Loucy (cell line): ENCODE results near the gene PRKCE.

Experiments used
- H2AFZ ChIP-seq: fragments of 200-600 bp; sonication (generic); 2 replicates; pipeline ENCODE4 v1.6.0; 2016; ENCODE audit warnings: antibody characterized with exemption, mild to moderate bottlenecking, low read length, moderate library complexity
- H3F3A ChIP-seq: fragments of 200-600 bp; 2 replicates; pipeline ENCODE4 v1.6.0; 2016; ENCODE audit warnings: antibody characterized with exemption, low read depth, mild to moderate bottlenecking
- H3K27me3 ChIP-seq: fragments of 200-600 bp; sonication (generic); 2 replicates; pipeline ENCODE4 v1.6.1; 2014; ENCODE audit warnings: low read length, mild to moderate bottlenecking; ENCODE audit not compliant: insufficient read depth, poor library complexity, severe bottlenecking
- H3K36me3 ChIP-seq: fragments of 200-600 bp; sonication (generic); 2 replicates; pipeline ENCODE4 v1.6.1; 2016; ENCODE audit warnings: low read length; ENCODE audit not compliant: insufficient read depth
- H3K4me1 ChIP-seq: fragments of 200-600 bp; sonication (generic); 2 replicates; pipeline ENCODE4 v1.5.1; 2014; ENCODE audit warnings: low read length, mild to moderate bottlenecking; ENCODE audit not compliant: insufficient read depth, poor library complexity, severe bottlenecking
- H3K4me2 ChIP-seq: fragments of 200-600 bp; sonication (generic); 2 replicates; pipeline ENCODE4 v1.6.0; 2014; ENCODE audit warnings: antibody characterized with exemption, low read length, low read depth, mild to moderate bottlenecking; ENCODE audit not compliant: poor library complexity, severe bottlenecking
- H3K4me3 ChIP-seq: fragments of 200-600 bp; sonication (generic); 2 replicates; pipeline ENCODE4 v1.5.1; 2014; ENCODE audit warnings: low read length, mild to moderate bottlenecking, mixed read lengths; ENCODE audit not compliant: poor library complexity, severe bottlenecking
- H3K79me2 ChIP-seq: fragments of 200-600 bp; sonication (generic); 2 replicates; pipeline ENCODE4 v1.6.1; 2014; ENCODE audit warnings: low read length; ENCODE audit not compliant: insufficient read depth
- H3K9ac ChIP-seq: fragments of 200-600 bp; sonication (generic); 2 replicates; pipeline ENCODE4 v1.6.0; 2014; ENCODE audit warnings: mild to moderate bottlenecking, low read depth, low read length, moderate library complexity; ENCODE audit not compliant: poor library complexity, severe bottlenecking
- H3K9me2 ChIP-seq: fragments of 200-600 bp; sonication (generic); replicated peaks from 2 replicates; pipeline ENCODE4 v1.6.1; 2016; ENCODE audit warnings: low read depth, low read length, mixed read lengths
- H3K9me3 ChIP-seq: fragments of 200-600 bp; sonication (generic); 2 replicates; pipeline ENCODE4 v1.6.1; 2014; ENCODE audit warnings: mild to moderate bottlenecking, antibody characterized with exemption, low read length, low read depth; ENCODE audit not compliant: insufficient read depth
- H4K20me1 ChIP-seq: fragments of 200-600 bp; sonication (generic); 2 replicates; pipeline ENCODE4 v1.6.0; 2014; ENCODE audit warnings: antibody characterized with exemption, low read length, mild to moderate bottlenecking; ENCODE audit not compliant: insufficient read depth, poor library complexity, severe bottlenecking
- CTCF ChIP-seq: fragments of 200-600 bp; sonication (generic); conservative IDR thresholded peaks from 2 replicates; pipeline ENCODE4 v1.5.1; 2014; ENCODE audit warnings: mild to moderate bottlenecking, antibody characterized with exemption, low read length
- EZH2phosphoT487 ChIP-seq: fragments of 200-600 bp; IDR thresholded peaks from 2 replicates; pipeline ENCODE4 v1.6.1; 2018; ENCODE audit warnings: antibody characterized with exemption, mild to moderate bottlenecking, moderate library complexity, borderline replicate concordance

The PRKCE gene

GRCh38 chr2:46167924-46168323 is 516.4 kb downstream of the PRKCE start:
- H4K20me1 ChIP-seq: no peaks in the 10 kb centered on the region
- no peaks in the 10 kb centered on the region for H3K79me2 ChIP-seq
- H3F3A ChIP-seq: no peaks in the 10 kb centered on the region
- H3K4me1 ChIP-seq: peaks cover 3% of the 10 kb centered on the region
- H3K9me3 ChIP-seq: no peaks in the 10 kb centered on the region
- H3K4me3 ChIP-seq: no peak overlapping the region
- H3K9me2 ChIP-seq: no peaks in the 10 kb centered on the region
- no peak overlapping the region for H3K9ac ChIP-seq
- no peak overlapping the region for H2AFZ ChIP-seq
- H3K36me3 ChIP-seq: peaks cover 6% of the 10 kb centered on the region; the same call in 1 of the 2 replicates
- TF ChIP-seq CTCF (no peak), EZH2phosphoT487 (no peak)
- no peaks in the 10 kb centered on the region for H3K27me3 ChIP-seq
- H3K4me2 ChIP-seq: no peak overlapping the region

GRCh38 chr2:46169467-46169866 is 518.0 kb downstream of the PRKCE start:
- Histone ChIP-seq H3K9ac (no peak overlapping the region), H2AFZ (no peak overlapping the region), H3K79me2 (no peaks in the 10 kb centered on the region), H3K27me3 (no peaks in the 10 kb centered on the region), H3K4me1 (peaks cover 12% of the 10 kb centered on the region), H3K4me3 (no peak overlapping the region), H3F3A (no peaks in the 10 kb centered on the region), H3K9me2 (no peaks in the 10 kb centered on the region), H3K4me2 (no peak overlapping the region), H3K9me3 (no peaks in the 10 kb centered on the region), H4K20me1 (no peaks in the 10 kb centered on the region), H3K36me3 (peaks cover 6% of the 10 kb centered on the region; the same call in 1 of the 2 replicates)
- TF ChIP-seq EZH2phosphoT487: no peak
- TF ChIP-seq CTCF: no peak

- H3F3A ChIP-seq: no peaks in the 10 kb centered on the region
- no peaks in the 10 kb centered on the region for H3K9me3 ChIP-seq
- H3K4me2 ChIP-seq: no peak overlapping the region
- TF ChIP-seq EZH2phosphoT487: no peak
- TF ChIP-seq CTCF: no peak
- H3K4me1 ChIP-seq: peaks cover 17% of the 10 kb centered on the region
- no peaks in the 10 kb centered on the region for H3K27me3 ChIP-seq
- no peaks in the 10 kb centered on the region for H3K79me2 ChIP-seq
- no peaks in the 10 kb centered on the region for H3K9me2 ChIP-seq
- no peak overlapping the region for H3K9ac ChIP-seq
- H3K36me3 ChIP-seq: peaks cover 3% of the 10 kb centered on the region; the same call in 1 of the 2 replicates
- H4K20me1 ChIP-seq: no peaks in the 10 kb centered on the region
- no peak overlapping the region for H2AFZ ChIP-seq
- no peak overlapping the region for H3K4me3 ChIP-seq
These were observed 518.6 kb downstream of the PRKCE start for GRCh38 chr2:46170026-46170425.
